GM18511 (cell line): ENCODE data around the gene TIMP2.

ENCODE experiments used
- ATAC-seq: cut with Tn5 transposase; IDR thresholded peaks from one replicate; pipeline ENCODE4 v1.9.1; 2021; ENCODE audit warnings: mild to moderate bottlenecking, moderate library complexity; ENCODE audit not compliant: unreplicated experiment

Gene TIMP2

DNA sequence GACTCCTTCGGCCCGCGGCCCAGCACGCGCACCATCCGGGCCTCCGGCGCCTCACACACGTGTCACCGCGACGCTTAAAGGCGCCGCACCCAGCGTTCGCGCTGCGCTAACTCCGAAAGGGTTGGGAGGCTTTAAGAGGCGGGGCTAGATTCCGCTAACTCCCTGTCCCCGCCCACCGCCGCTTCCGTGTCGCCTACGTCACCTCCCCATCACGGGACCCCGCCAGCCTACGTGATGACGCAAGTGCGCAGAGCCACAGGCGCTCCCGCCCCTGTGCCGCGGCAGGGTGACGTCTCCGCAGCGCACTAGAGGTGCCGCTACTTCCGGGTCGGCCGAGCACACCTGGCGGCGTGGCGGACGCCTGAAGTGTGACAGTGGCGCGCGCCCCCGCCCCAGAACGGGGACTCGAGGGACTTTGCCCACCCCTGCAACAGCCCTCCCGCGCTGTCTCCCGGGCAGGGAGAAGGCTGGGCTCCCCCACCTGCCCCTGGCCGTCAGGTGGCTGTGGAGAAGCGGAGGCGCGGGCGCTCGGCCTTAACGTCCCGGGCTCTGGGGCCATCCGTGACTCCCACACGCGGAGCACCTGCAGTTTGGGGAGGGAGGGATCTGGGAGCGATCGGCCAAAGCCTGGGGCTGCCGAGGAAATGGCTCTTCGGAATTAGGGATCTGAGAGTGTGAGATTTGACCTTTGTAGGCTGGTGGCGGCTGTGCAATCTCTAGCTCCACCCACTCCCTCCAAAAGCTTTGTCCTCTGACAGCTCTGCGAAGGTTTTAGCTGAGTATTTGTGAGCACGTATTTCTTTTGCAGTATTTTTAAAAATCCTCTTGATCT is 84.2 kb downstream of the TIMP2 start, which contains the start of gene USP36:
Gene USP36, minus strand, starts transcription at position 35 of the 832 bp plus-strand sequence. CDS start 4,451 bp downstream, outside the sequence.
- ATAC-seq: peak; percentile 83

- peak; percentile 31 for ATAC-seq
Measured at GRCh38 chr17:78840530-78840779, 84.7 kb downstream of the TIMP2 start.

DNA sequence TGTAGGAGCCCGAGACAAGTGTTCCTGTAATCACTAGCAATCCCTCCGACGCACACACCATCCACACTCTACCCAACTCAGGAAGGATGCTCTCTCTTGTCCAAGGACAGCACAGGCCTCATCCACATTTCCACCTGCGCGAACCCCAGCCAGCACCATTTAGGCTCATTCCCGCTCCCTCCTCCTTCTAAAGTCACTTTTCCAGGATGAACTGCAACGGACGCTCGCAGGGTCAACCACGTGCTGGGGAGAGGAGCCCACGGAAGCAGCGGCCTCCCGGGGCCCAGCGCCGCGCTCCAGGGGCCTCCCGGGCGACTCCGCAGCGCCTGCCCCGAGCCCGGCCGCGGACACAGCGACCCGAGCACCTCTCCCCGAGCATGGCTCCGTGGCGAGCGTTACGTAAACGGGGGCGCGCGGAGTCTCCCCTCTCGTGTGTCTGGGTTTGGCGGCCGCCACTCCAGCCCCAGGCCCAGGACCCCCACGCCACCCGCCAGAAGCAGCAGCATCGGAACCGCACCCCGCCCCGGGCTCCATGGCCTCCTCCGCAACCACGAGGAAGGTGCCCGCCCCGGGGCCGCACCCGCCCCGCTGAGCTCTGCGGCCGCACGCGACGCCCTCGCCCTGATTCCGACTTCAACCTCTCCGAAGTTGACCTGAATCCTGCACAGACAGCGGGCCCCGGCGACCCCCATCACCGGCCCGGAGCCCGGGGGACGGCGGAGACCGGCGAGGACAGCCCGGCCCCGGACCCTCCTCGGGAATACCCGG is 85.2 kb downstream of the TIMP2 start:
- ATAC-seq: peak; percentile 21

- no peak for ATAC-seq
Measured at GRCh38 chr17:78839235-78839761, 85.9 kb downstream of the TIMP2 start.

DNA sequence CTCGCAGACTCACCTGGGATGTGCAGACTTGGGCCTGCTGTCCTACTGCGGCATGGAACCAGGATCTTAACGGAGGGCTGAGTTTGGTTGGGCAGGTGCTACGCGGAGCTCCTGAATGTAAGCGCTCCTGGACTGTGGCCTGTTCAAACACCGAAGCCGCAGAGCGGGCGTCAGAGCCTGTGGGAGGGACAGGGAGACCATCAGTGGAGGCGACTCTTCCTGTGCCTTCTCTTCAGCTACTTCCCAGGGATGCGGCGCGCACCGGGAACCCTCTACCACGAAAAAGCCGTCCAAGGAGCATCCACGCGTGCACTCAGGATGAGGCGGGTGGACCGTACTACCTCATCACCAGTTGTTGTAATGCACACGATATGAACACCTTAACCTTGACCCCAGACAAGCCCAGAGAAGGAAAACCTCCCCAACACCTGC is 86.6 kb downstream of the TIMP2 start:
- ATAC-seq: no peak

- no peak for ATAC-seq
Measured at GRCh38 chr17:78836420-78837021, 88.7 kb downstream of the TIMP2 start.

GRCh38 chr17:78834571-78834970 is 90.6 kb downstream of the TIMP2 start:
- ATAC-seq: no peak

DNA sequence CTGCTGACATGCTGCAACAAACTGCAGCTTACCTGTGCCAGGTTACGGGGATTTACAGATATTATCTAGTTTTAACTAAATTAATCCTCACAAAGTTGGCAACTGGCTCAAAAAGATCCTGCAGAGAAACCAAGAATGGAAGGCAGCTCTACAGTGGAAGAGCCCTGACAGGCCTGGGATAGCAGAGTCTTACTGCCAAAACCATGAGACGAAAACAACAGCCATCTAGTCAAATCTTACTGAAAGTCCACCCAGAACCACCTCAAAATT is 92.7 kb downstream of the TIMP2 start:
- no peak for ATAC-seq

GRCh38 chr17:78831688-78832540 is 93.3 kb downstream of the TIMP2 start:
- no peak for ATAC-seq

- ATAC-seq: no peak
Measured at GRCh38 chr17:78829477-78829876, 95.7 kb downstream of the TIMP2 start.

DNA sequence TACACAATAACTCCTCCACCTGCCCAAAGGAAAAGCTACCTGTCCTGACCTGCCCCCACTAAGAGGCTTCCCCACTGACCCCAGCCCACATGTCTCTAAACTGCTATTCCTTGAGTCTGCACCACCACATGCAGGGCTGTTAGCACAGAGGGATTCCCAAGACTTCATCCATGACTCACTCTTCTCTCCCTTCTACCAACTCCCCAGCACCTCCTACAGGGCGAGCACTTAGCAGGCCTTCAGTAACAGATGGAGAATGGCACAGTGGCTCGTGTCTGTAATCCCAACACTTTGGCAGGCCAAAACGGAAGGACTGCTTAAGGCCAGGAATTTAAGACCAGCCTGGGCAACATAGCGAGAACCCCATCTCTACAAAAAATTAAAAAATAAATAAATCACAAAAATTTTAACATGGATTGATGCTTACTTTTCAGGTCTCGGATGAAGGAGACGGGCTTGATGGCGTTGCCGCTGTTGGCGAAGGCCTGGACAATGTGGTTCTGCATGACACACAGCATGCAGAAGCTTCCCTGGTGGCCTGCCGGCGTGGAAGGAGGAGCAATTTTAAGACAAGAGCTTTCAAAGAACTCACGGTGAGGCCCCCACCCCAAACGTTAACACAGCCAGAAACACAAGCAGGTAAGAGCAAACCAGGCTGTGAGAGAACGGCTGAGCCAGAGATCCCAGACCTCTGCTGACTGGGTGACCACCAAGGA is 96.6 kb downstream of the TIMP2 start:
- no peak for ATAC-seq

- no peak for ATAC-seq
Measured at GRCh38 chr17:78826836-78827509, 98.2 kb downstream of the TIMP2 start.

DNA sequence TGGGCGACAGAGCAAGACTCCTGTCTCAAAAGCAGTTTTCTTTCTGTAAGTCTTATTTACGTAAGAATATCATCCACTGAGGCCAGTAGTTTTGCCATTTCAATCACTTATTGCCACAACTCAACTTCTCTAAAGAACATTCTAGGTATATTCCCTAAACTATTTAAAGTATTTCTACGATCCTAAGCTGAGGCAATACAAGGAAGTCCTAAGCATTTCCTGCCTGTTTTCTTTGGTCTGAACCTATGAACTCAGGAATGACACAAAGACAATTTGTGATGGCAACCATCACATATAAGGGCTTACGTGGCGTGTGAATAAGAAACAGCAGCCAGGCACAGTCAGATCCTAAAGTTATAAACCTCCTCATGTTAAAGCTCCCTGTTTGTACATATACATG is 98.8 kb downstream of the TIMP2 start:
- ATAC-seq: no peak

GRCh38 chr17:78825696-78826095 is 99.5 kb downstream of the TIMP2 start:
- ATAC-seq: no peak

GRCh38 chr17:78824240-78824639 is 100.9 kb downstream of the TIMP2 start:
- no peak for ATAC-seq

- no peak for ATAC-seq
Measured at GRCh38 chr17:78823282-78824046, 101.7 kb downstream of the TIMP2 start.

GRCh38 chr17:78822552-78822951 is 102.6 kb downstream of the TIMP2 start:
- ATAC-seq: no peak

DNA sequence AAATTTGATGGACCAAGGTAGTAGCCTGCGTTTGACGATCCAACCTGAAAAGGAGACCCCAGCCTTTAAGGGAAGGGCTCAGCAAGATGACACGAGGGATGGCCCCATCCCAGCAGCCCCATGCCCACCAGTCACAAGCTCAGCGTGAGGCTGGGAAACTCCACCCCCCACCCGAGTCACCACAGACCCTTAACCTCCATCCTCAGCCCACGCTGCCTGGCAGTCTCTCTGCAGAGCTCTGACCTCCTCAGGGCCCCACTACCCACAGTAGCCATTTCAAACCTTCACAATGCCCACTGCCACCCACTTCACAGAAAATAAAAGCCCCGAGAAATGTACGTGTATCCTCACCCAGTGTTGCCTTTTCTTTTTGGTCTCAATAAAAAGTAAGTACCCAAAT is 103.2 kb downstream of the TIMP2 start:
- no peak for ATAC-seq

- no peak for ATAC-seq
Measured at GRCh38 chr17:78820841-78821240, 104.3 kb downstream of the TIMP2 start.
